Endodermal cell (in vitro differentiated cells): ENCODE data around the gene DPP10. TPM values are rescaled to one million over a fixed set of nuclear protein-coding genes. Genes with fewer than 3 reads are reported as not detected.

Source experiments
- DNase-seq: peaks from one replicate; pipeline ENCODE4 v3.0.0-alpha.2; 2017
- H3K27ac ChIP-seq: 2 replicates; pipeline ENCODE4 v1.5.1; 2013; ENCODE audit warnings: mild to moderate bottlenecking, low read depth, low read length, moderate library complexity
- H3K27me3 ChIP-seq: 2 replicates; pipeline ENCODE4 v1.6.1; 2013; ENCODE audit warnings: mild to moderate bottlenecking, low read length, moderate library complexity; ENCODE audit not compliant: insufficient read depth, control insufficient read depth, poor library complexity, severe bottlenecking
- H3K36me3 ChIP-seq: 2 replicates; pipeline ENCODE4 v1.7.0; 2013; ENCODE audit warnings: mild to moderate bottlenecking, low read length, moderate library complexity; ENCODE audit not compliant: control insufficient read depth, insufficient read depth
- H3K4me1 ChIP-seq: one replicate; pipeline ENCODE4 v1.7.0; 2013; ENCODE audit warnings: low read length; ENCODE audit not compliant: control insufficient read depth, insufficient read depth
- H3K4me3 ChIP-seq: 2 replicates; pipeline ENCODE4 v1.5.1; 2013; ENCODE audit warnings: mild to moderate bottlenecking, low read length, moderate library complexity
- H3K9ac ChIP-seq: 2 replicates; pipeline ENCODE4 v1.6.1; 2013; ENCODE audit warnings: mild to moderate bottlenecking, low read length, moderate library complexity; ENCODE audit not compliant: poor library complexity, severe bottlenecking; ENCODE audit errors: extremely low read depth
- H3K9me3 ChIP-seq: 2 replicates; pipeline ENCODE4 v1.6.1; 2013; ENCODE audit warnings: mild to moderate bottlenecking, low read length, moderate library complexity; ENCODE audit not compliant: control insufficient read depth
- H3K27ac Mint-ChIP-seq: 2 replicates; pipeline ENCODE4 v1.8.0; 2020; ENCODE audit warnings: mixed read lengths
- H3K27me3 Mint-ChIP-seq: 2 replicates; pipeline ENCODE4 v1.8.0; 2021; ENCODE audit warnings: mild to moderate bottlenecking, mixed read lengths; ENCODE audit not compliant: insufficient read depth
- H3K36me3 Mint-ChIP-seq: 2 replicates; pipeline ENCODE4 v1.8.0; 2020; ENCODE audit warnings: low read depth, mixed read lengths
- H3K4me1 Mint-ChIP-seq: 2 replicates; pipeline ENCODE4 v1.8.0; 2020; ENCODE audit warnings: mixed read lengths
- H3K4me3 Mint-ChIP-seq: 2 replicates; pipeline ENCODE4 v1.8.0; 2020; ENCODE audit warnings: mild to moderate bottlenecking, moderate library complexity, mixed read lengths
- H3K9me3 Mint-ChIP-seq: 2 replicates; pipeline ENCODE4 v1.8.0; 2020; ENCODE audit warnings: mild to moderate bottlenecking, mixed read lengths
- WGBS, 2 experiments: methylation state at CpG; one replicate each; pipeline versions ENCODE4 v1.1.5 to v1.1.7; 2013; ENCODE audit warnings: missing lambda C conversion rate in 2 of 2, mixed read lengths in 1 of 2; ENCODE audit not compliant: insufficient coverage in 1 of 2, insufficient read length in 1 of 2; 5-methylcytosine and 5-hydroxymethylcytosine counted together
- total RNA-seq, 2 donors: library from RNA; stranded (reverse); fragmentation: NEBNext Ultra II Directional in 1 of 2; extraction: Animal tissue kit (Norgen Biotek cat#: 25700) in 1 of 2; gene quantifications; 2 replicates in 1 of 2; 3 replicates in 1 of 2; pipeline ENCODE4 v1.2.1, GENCODE V29; 2021
- TF ChIP-seq, protein P1 (sequence below): fragments of 200-600 bp; sonication (generic); conservative IDR thresholded peaks from 2 replicates; pipeline ENCODE4 v1.5.0; 2021; ENCODE audit warnings: antibody characterized with exemption, mild to moderate bottlenecking

The DPP10 gene
- total RNA-seq, 2 donors from 2014 or later, result 8.2 to 19.2 TPM

DNA sequence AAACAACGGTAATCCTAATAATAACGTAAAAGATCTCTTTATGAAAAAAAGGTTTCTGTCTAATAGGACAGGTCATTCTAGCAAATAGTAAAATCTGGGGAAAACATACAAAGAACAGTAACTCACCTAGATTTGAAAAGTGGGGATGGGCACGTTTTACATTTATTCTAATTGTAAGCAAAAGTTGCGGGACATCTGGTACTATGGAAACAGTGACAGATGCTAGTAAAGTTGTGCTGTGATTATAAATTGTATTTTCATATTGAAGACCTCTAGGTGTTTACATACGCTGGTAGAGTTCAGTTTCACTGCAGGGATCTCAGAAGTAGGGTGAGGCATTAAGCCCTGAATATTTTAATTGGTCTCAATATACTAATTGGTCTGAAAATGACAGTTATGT is 422.5 kb downstream of the DPP10 start:
- H3K36me3 Mint-ChIP-seq, result no peaks in the 10 kb centered on the region
- H3K4me1 Mint-ChIP-seq, result no peaks in the 10 kb centered on the region

DNA sequence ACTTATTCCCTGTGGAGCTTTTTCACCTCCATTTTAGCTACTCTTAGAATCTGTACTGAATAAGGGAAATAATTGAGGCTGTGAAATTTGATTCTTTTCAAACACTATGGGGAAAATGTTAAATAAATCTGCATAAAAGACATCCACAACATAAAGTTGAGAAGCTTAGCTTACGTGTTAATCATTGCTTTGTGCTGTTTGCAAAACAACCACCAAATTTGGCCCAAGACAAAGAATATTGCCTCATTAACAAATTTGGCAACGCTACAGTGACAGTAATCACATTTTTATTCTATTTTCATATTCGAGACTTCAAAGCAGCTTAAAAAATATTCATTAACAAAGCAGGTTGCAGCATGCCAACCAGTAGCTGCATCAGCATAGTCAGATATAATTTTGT is 437.6 kb downstream of the DPP10 start:
- H3K9me3 ChIP-seq, result no peaks in the 10 kb centered on the region
- H3K4me1 ChIP-seq, result no peaks in the 10 kb centered on the region
- Mint-ChIP-seq H3K27ac (no peak overlapping the region), H3K27me3 (no peaks in the 10 kb centered on the region), H3K4me1 (peaks cover 1% of the 10 kb centered on the region), H3K36me3 (no peaks in the 10 kb centered on the region), H3K9me3 (no peaks in the 10 kb centered on the region), H3K4me3 (no peak overlapping the region)
- H3K36me3 ChIP-seq, result no peaks in the 10 kb centered on the region
- H3K4me3 ChIP-seq, result no peak overlapping the region
- no peaks in the 10 kb centered on the region for H3K27me3 ChIP-seq
- 88 to 100% methylated on average over 1 to 3 of the region's 3 CpGs for WGBS, 2 experiments
- H3K9ac ChIP-seq, result no peak overlapping the region
- TF ChIP-seq, protein P1, sequence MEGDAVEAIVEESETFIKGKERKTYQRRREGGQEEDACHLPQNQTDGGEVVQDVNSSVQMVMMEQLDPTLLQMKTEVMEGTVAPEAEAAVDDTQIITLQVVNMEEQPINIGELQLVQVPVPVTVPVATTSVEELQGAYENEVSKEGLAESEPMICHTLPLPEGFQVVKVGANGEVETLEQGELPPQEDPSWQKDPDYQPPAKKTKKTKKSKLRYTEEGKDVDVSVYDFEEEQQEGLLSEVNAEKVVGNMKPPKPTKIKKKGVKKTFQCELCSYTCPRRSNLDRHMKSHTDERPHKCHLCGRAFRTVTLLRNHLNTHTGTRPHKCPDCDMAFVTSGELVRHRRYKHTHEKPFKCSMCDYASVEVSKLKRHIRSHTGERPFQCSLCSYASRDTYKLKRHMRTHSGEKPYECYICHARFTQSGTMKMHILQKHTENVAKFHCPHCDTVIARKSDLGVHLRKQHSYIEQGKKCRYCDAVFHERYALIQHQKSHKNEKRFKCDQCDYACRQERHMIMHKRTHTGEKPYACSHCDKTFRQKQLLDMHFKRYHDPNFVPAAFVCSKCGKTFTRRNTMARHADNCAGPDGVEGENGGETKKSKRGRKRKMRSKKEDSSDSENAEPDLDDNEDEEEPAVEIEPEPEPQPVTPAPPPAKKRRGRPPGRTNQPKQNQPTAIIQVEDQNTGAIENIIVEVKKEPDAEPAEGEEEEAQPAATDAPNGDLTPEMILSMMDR, result no peak
- no peak for DNase-seq
- no peak overlapping the region for H3K27ac ChIP-seq

More for the DNA sequence above, 422.5 kb downstream of the DPP10 start:
- WGBS, 2 experiments, result 80 to 91% methylated on average over 2 to 5 of the region's 5 CpGs
- Mint-ChIP-seq H3K27me3 (no peaks in the 10 kb centered on the region), H3K9me3 (no peaks in the 10 kb centered on the region), H3K27ac (no peak overlapping the region), H3K4me3 (no peak overlapping the region)
- Histone ChIP-seq H3K27ac (no peak overlapping the region), H3K9ac (no peak overlapping the region), H3K4me1 (no peaks in the 10 kb centered on the region), H3K36me3 (no peaks in the 10 kb centered on the region), H3K9me3 (no peaks in the 10 kb centered on the region), H3K4me3 (no peak overlapping the region), H3K27me3 (no peaks in the 10 kb centered on the region)
- DNase-seq, result no peak
- TF ChIP-seq, protein P1, result no peak

DNA sequence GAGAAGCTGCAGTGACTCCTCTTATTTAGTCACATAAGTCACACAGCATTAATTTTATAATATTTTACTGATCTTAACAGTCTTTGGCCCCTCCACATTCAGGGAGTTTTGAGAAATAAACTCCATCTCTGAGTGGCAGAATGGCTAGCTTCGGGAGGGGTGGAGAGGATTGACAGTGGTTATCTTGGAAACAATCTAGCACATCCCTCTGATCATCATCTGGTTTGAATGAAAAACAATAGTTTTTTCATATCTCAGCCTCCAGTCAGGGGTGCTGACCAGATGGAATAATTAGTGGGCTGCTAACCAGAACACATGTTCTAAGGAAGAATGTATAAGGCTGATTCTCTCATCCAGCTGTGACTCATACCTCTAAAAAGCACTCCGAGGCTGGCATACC is 477.5 kb downstream of the DPP10 start:
- H3K4me1 Mint-ChIP-seq, result no peaks in the 10 kb centered on the region
- Histone ChIP-seq H3K27ac (no peak overlapping the region), H3K36me3 (no peaks in the 10 kb centered on the region), H3K27me3 (no peaks in the 10 kb centered on the region), H3K4me3 (no peak overlapping the region), H3K9ac (no peak overlapping the region), H3K9me3 (no peaks in the 10 kb centered on the region), H3K4me1 (no peaks in the 10 kb centered on the region)
- 82 to 88% methylated on average over 2 of the region's 2 CpGs for WGBS, 2 experiments
- TF ChIP-seq, protein P1, result no peak
- H3K27ac Mint-ChIP-seq, result no peak overlapping the region
- no peak for DNase-seq
- no peaks in the 10 kb centered on the region for H3K27me3 Mint-ChIP-seq
- H3K4me3 Mint-ChIP-seq, result no peak overlapping the region
- no peaks in the 10 kb centered on the region for H3K36me3 Mint-ChIP-seq
- no peaks in the 10 kb centered on the region for H3K9me3 Mint-ChIP-seq
